ENCODE data around the gene TOB2.

Gene TOB2

DNA sequence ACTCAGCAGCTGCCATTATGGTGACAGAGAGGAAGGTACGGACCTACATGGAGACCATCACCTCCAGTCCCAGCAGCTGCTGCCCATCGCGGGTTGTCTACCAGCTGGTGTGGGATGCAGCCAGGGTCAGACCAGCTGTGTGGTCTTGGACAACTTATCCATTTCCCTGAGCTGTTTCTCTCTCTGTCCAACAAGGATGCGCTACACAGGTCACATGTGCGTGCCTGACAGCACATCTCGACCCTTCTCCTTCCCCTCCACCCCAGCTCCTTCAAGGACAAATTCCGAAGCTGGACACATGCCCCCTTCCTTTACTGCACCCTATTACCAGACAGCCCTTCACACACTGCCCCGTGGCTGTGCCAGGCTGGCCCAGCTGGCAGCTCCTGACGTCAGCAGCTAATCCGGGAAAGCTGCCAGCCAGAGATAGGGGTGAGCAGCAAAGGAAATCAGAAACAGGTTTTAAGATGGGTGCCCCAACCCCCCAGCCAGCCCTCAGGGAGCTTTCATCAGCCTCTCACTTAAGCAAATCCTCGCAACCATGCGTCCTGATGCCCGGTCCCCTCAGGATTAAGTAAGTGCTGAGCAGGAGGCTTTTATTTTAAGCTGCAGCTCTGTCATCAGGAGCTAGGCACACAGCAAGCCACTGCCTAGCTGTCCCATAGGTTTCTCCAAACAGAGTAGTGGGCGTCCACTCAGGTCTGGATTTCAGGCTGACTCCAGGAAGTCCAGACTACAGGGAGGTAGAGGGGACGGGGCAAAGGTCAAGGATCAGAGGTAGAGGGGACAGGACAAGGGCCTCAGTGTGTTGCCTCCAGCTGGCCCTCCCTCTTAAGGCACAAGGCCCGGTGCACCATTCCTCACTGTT is 44.6 kb downstream of the TOB2 start:
- in situ Hi-C loops (cut with MboI; ENCODE audit: low sequenced_read_pairs, unreplicated experiment), result loop anchor here (5.0 kb wide), 1 partner anchor 115 kb away; no protein-coding TSS in a partner anchor
- no peak for TF ChIP-seq CTCF (IDR thresholded peaks at IDR 0.05; ENCODE audit: borderline replicate concordance, control extremely low read depth, extremely low read depth, insufficient read depth, missing control alignments)
- DNase-seq (ENCODE audit: low spot score), result no peak

- no peak for TF ChIP-seq CTCF (IDR thresholded peaks at IDR 0.05; ENCODE audit: borderline replicate concordance, control extremely low read depth, extremely low read depth, insufficient read depth, missing control alignments)
- in situ Hi-C loops (cut with MboI; ENCODE audit: low sequenced_read_pairs, unreplicated experiment), result no loop called here
- no peak for DNase-seq (ENCODE audit: low spot score)
Measured at GRCh38 chr22:41398921-41399320, 47.7 kb downstream of the TOB2 start.

GRCh38 chr22:41397143-41397811 is 49.3 kb downstream of the TOB2 start:
- in situ Hi-C loops (cut with MboI; ENCODE audit: low sequenced_read_pairs, unreplicated experiment), result no loop called here
- no peak for TF ChIP-seq CTCF (IDR thresholded peaks at IDR 0.05; ENCODE audit: borderline replicate concordance, control extremely low read depth, extremely low read depth, insufficient read depth, missing control alignments)
- DNase-seq (ENCODE audit: low spot score), result no peak

DNA sequence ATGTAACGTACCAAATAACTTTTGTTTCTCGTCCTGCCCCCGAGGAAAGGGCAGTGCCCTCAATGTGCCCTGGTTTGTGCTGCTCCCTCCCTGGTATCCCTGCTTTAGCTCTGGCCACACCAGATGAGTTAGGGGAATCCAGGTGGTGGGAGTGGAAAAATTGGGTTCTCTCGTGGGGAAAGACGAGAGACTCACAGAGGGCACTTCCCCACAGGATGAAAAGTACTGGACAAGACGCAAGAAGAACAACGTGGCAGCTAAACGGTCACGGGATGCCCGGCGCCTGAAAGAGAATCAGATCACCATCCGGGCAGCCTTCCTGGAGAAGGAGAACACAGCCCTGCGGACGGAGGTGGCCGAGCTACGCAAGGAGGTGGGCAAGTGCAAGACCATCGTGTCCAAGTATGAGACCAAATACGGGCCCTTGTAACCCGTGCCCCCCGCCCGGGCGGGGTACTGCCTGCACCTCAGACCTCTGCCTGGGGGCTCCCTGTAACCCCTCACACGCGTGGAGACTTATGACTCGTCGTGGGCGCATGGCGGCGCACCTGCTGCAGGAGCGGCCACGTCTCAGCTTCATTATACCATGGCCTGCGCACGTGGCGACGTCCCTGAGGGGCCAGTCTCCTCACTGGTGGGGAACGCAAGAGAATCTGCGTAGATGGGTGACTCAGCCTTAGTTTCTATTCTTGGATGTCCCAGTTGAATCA is 50.9 kb downstream of the TOB2 start:
- in situ Hi-C loops (cut with MboI; ENCODE audit: low sequenced_read_pairs, unreplicated experiment), result no loop called here
- no peak for DNase-seq (ENCODE audit: low spot score)
- TF ChIP-seq CTCF (IDR thresholded peaks at IDR 0.05; ENCODE audit: borderline replicate concordance, control extremely low read depth, extremely low read depth, insufficient read depth, missing control alignments), result no peak

GRCh38 chr22:41394012-41394356 is 52.6 kb downstream of the TOB2 start:
- DNase-seq (ENCODE audit: low spot score), result no peak
- no peak for TF ChIP-seq CTCF (IDR thresholded peaks at IDR 0.05; ENCODE audit: borderline replicate concordance, control extremely low read depth, extremely low read depth, insufficient read depth, missing control alignments)
- in situ Hi-C loops (cut with MboI; ENCODE audit: low sequenced_read_pairs, unreplicated experiment), result no loop called here

DNA sequence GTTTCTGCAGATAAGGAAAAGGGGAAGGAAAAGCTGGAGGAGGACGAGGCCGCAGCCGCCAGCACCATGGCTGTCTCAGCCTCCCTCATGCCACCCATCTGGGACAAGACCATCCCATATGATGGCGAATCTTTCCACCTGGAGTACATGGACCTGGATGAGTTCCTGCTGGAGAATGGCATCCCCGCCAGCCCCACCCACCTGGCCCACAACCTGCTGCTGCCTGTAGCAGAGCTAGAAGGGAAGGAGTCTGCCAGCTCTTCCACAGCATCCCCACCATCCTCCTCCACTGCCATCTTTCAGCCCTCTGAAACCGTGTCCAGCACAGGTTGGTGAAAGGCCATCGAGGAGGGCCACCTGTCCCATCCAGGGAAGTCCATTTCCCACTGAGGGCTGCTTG is 59.3 kb downstream of the TOB2 start:
- in situ Hi-C loops (cut with MboI; ENCODE audit: low sequenced_read_pairs, unreplicated experiment), result no loop called here
- no peak for DNase-seq (ENCODE audit: low spot score)
- no peak for TF ChIP-seq CTCF (IDR thresholded peaks at IDR 0.05; ENCODE audit: borderline replicate concordance, control extremely low read depth, extremely low read depth, insufficient read depth, missing control alignments)

All from GM13976 (cell line).